GM23338 (cell line): ENCODE results near the gene IL12RB1. TPM values are rescaled to one million over a fixed set of nuclear protein-coding genes. Genes with fewer than 3 reads are reported as not detected.

Source experiments
- ATAC-seq: fragments of 200-7000 bp; cut with Tn5 transposase; 3 replicates; pipeline ENCODE4 v1.9.1; 2020
- DNase-seq: peaks from one replicate; pipeline ENCODE4 v3.0.0-alpha.2; 2015; ENCODE audit warnings: low spot score
- H2AFZ ChIP-seq: fragments of 200-600 bp; sonication (generic); 2 replicates; pipeline ENCODE4 v1.8.0; 2016; ENCODE audit warnings: antibody characterized with exemption, mild to moderate bottlenecking, moderate library complexity
- H3F3A ChIP-seq: fragments of 200-600 bp; sonication (generic); replicated peaks from 2 replicates; pipeline ENCODE4 v1.8.0; 2017; ENCODE audit warnings: antibody characterized with exemption, mixed run types, low read depth
- H3K27ac ChIP-seq: fragments of 200-600 bp; sonication (generic); 2 replicates; pipeline ENCODE4 v1.6.1; 2016; ENCODE audit warnings: low read depth
- H3K27me3 ChIP-seq: fragments of 200-600 bp; sonication (generic); 2 replicates; pipeline ENCODE4 v1.8.0; 2016; ENCODE audit warnings: mild to moderate bottlenecking, mixed run types, moderate library complexity; ENCODE audit not compliant: insufficient read depth
- H3K36me3 ChIP-seq: fragments of 200-600 bp; sonication (generic); 2 replicates; pipeline ENCODE4 v1.8.0; 2016; ENCODE audit warnings: mild to moderate bottlenecking; ENCODE audit not compliant: insufficient read depth
- H3K4me1 ChIP-seq: fragments of 200-600 bp; sonication (generic); 2 replicates; pipeline ENCODE4 v1.8.0; 2016; ENCODE audit warnings: mild to moderate bottlenecking, moderate library complexity; ENCODE audit not compliant: insufficient read depth
- H3K4me2 ChIP-seq: fragments of 200-600 bp; sonication (generic); 2 replicates; pipeline ENCODE4 v1.7.1; 2017; ENCODE audit warnings: mixed run types
- H3K4me3 ChIP-seq: fragments of 200-600 bp; sonication (generic); 2 replicates; pipeline ENCODE4 v1.6.1; 2016; ENCODE audit warnings: mixed run types
- H3K79me2 ChIP-seq: fragments of 200-600 bp; sonication (generic); replicated peaks from 2 replicates; pipeline ENCODE4 v1.8.0; 2017; ENCODE audit warnings: mild to moderate bottlenecking; ENCODE audit not compliant: insufficient read depth
- H3K9me2 ChIP-seq: fragments of 200-600 bp; sonication (generic); 2 replicates; pipeline ENCODE4 v1.8.0; 2017; ENCODE audit not compliant: insufficient read depth
- H4K20me1 ChIP-seq: fragments of 200-600 bp; sonication (generic); replicated peaks from 2 replicates; pipeline ENCODE4 v1.8.0; 2017; ENCODE audit warnings: mild to moderate bottlenecking; ENCODE audit not compliant: insufficient read depth
- H3K27ac Mint-ChIP-seq: 2 replicates; pipeline ENCODE4 v1.8.0; 2020; ENCODE audit warnings: inconsistent platforms, mild to moderate bottlenecking, moderate library complexity, mixed read lengths
- H3K27me3 Mint-ChIP-seq: 3 replicates; pipeline ENCODE4 v1.8.0; 2022; ENCODE audit warnings: low read depth, mild to moderate bottlenecking, moderate library complexity, mixed read lengths, inconsistent platforms; ENCODE audit not compliant: insufficient read depth, poor library complexity
- H3K36me3 Mint-ChIP-seq: 3 replicates; pipeline ENCODE4 v1.8.0; 2021; ENCODE audit warnings: low read depth, mild to moderate bottlenecking, inconsistent platforms, moderate library complexity, mixed read lengths
- H3K4me1 Mint-ChIP-seq: 3 replicates; pipeline ENCODE4 v1.8.0; 2020; ENCODE audit warnings: mild to moderate bottlenecking, inconsistent platforms, mixed read lengths
- H3K4me3 Mint-ChIP-seq: 3 replicates; pipeline ENCODE4 v1.8.0; 2021; ENCODE audit warnings: moderate library complexity, mild to moderate bottlenecking, inconsistent platforms, mixed read lengths
- H3K9me3 Mint-ChIP-seq: 3 replicates; pipeline ENCODE4 v1.8.0; 2020; ENCODE audit warnings: moderate library complexity, mild to moderate bottlenecking, inconsistent platforms, mixed read lengths
- EZH2 ChIP-seq: fragments of 200-600 bp; sonication (generic); IDR thresholded peaks from one replicate; pipeline ENCODE4 v1.8.0; 2017; ENCODE audit warnings: antibody characterized with exemption, mild to moderate bottlenecking, low read depth; ENCODE audit not compliant: unreplicated experiment
- EZH2phosphoT487 ChIP-seq: fragments of 200-600 bp; sonication (generic); IDR thresholded peaks from one replicate; pipeline ENCODE4 v1.8.1; 2018; ENCODE audit warnings: antibody characterized with exemption; ENCODE audit not compliant: unreplicated experiment
- JUNB ChIP-seq: IDR thresholded peaks from one replicate; pipeline ENCODE4 v1.6.1; 2016; ENCODE audit warnings: antibody characterized with exemption; ENCODE audit not compliant: unreplicated experiment
- STAT1 ChIP-seq: IDR thresholded peaks from one replicate; pipeline ENCODE4 v1.6.1; 2016; ENCODE audit warnings: antibody characterized with exemption; ENCODE audit not compliant: unreplicated experiment
- ZNF331 ChIP-seq: fragments of 250-450 bp; sonication (Bioruptor Pico); IDR thresholded peaks from 2 replicates; pipeline ENCODE4 v1.5.0; 2020; ENCODE audit warnings: low read depth, mild to moderate bottlenecking, moderate library complexity
- polyA plus RNA-seq: library from polyadenylated mRNA; unstranded; fragments of >200 nt; fragmentation: Nextera tagmentation; extraction: Ambion mirVana; gene quantifications from 2 replicates; pipeline ENCODE4 v1.2.1, GENCODE V29; 2016
- total RNA-seq: library from RNA; depleted of rRNA; stranded (reverse); fragments of >200 nt; shearing (Covaris generic); gene quantifications from 2 replicates; pipeline ENCODE4 v1.2.3, GENCODE V29; 2014
- TF ChIP-seq, protein P1 (sequence below): fragments of 250-450 bp; sonication (Bioruptor Pico); IDR thresholded peaks from 2 replicates; pipeline ENCODE4 v1.5.0; 2020; ENCODE audit warnings: mild to moderate bottlenecking, moderate library complexity
- TF ChIP-seq, protein P2 (sequence below): IDR thresholded peaks from one replicate; pipeline ENCODE4 v1.6.1; 2018; ENCODE audit warnings: antibody characterized with exemption; ENCODE audit not compliant: unreplicated experiment
- TF ChIP-seq, protein P3 (sequence below), 2 experiments: fragments of 200-600 bp in 1 of 2; sonication (generic) in 1 of 2; conservative IDR thresholded peaks; 2 replicates each; pipeline versions ENCODE4 v1.5.1 to v1.6.1; 2016 to 2017; ENCODE audit warnings: antibody characterized with exemption in 2 of 2, low read depth in 2 of 2, mild to moderate bottlenecking in 2 of 2, moderate library complexity in 1 of 2

The IL12RB1 gene
- total and polyA plus RNA-seq, 2 experiments from 2014 or later = not detected

DNA sequence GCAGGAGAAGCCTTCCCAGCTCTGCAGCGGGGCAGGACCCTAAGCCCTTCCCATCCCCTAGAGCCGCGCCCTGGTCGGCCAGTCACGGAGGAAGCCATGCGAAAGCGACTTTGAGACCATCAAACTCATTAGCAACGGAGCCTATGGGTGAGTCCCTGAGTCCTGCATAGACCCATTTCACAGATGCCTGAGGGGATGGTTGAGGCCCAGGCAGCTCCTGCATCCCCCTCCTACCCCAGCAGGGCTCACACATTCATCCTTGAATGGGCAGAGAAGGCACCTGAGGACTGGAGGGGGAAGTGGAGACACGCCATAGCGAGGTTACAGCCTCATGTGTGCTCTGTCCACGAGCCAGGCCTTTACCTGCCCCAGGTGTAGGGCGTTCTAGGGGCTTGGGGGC is 42.1 kb upstream of the IL12RB1 start:
- no peak overlapping the region for H3K27ac ChIP-seq
- H3K9me3 Mint-ChIP-seq = peaks cover 3% of the 10 kb centered on the region; the same call in 1 of the 3 replicates

DNA sequence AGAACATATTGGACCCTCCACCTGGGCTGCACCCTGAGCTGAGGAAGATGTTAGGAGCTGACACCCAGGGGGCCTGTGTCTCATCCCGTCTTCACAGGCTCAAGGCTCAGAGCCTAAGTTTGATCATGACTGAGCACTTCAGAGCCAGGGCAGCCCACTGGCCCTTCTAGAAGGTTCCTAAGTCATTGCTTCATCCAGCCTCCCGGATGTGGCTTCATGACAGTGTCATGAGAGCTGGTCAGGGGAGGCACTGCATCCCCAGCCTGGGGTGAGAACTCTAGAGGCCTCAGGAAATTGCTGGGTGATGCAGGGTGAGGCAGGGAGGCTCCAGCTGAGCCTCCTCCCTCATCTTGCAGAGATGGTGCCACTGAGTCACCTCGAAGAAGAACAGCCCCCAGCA is 41.3 kb upstream of the IL12RB1 start:
- Histone ChIP-seq H3K9me2 (no peaks in the 10 kb centered on the region), H3K4me3 (no peak overlapping the region), H3K4me1 (no peaks in the 10 kb centered on the region), H3K27ac (no peak overlapping the region), H3K36me3 (no peaks in the 10 kb centered on the region; the same call in 1 of the 2 replicates), H3K27me3 (no peaks in the 10 kb centered on the region), H4K20me1 (peaks cover 8% of the 10 kb centered on the region; the same call in 1 of the 2 replicates), H3K79me2 (no peaks in the 10 kb centered on the region), H3F3A (no peaks in the 10 kb centered on the region), H3K4me2 (no peak overlapping the region), H2AFZ (no peak overlapping the region)
- Mint-ChIP-seq H3K4me3 (no peak overlapping the region), H3K4me1 (no peaks in the 10 kb centered on the region), H3K27me3 (peaks cover 6% of the 10 kb centered on the region), H3K9me3 (peaks cover 3% of the 10 kb centered on the region; the same call in 1 of the 3 replicates), H3K27ac (no peak overlapping the region), H3K36me3 (peaks cover 35% of the 10 kb centered on the region)
- ATAC-seq = no peak
- no peak for DNase-seq
- TF ChIP-seq, protein P1, sequence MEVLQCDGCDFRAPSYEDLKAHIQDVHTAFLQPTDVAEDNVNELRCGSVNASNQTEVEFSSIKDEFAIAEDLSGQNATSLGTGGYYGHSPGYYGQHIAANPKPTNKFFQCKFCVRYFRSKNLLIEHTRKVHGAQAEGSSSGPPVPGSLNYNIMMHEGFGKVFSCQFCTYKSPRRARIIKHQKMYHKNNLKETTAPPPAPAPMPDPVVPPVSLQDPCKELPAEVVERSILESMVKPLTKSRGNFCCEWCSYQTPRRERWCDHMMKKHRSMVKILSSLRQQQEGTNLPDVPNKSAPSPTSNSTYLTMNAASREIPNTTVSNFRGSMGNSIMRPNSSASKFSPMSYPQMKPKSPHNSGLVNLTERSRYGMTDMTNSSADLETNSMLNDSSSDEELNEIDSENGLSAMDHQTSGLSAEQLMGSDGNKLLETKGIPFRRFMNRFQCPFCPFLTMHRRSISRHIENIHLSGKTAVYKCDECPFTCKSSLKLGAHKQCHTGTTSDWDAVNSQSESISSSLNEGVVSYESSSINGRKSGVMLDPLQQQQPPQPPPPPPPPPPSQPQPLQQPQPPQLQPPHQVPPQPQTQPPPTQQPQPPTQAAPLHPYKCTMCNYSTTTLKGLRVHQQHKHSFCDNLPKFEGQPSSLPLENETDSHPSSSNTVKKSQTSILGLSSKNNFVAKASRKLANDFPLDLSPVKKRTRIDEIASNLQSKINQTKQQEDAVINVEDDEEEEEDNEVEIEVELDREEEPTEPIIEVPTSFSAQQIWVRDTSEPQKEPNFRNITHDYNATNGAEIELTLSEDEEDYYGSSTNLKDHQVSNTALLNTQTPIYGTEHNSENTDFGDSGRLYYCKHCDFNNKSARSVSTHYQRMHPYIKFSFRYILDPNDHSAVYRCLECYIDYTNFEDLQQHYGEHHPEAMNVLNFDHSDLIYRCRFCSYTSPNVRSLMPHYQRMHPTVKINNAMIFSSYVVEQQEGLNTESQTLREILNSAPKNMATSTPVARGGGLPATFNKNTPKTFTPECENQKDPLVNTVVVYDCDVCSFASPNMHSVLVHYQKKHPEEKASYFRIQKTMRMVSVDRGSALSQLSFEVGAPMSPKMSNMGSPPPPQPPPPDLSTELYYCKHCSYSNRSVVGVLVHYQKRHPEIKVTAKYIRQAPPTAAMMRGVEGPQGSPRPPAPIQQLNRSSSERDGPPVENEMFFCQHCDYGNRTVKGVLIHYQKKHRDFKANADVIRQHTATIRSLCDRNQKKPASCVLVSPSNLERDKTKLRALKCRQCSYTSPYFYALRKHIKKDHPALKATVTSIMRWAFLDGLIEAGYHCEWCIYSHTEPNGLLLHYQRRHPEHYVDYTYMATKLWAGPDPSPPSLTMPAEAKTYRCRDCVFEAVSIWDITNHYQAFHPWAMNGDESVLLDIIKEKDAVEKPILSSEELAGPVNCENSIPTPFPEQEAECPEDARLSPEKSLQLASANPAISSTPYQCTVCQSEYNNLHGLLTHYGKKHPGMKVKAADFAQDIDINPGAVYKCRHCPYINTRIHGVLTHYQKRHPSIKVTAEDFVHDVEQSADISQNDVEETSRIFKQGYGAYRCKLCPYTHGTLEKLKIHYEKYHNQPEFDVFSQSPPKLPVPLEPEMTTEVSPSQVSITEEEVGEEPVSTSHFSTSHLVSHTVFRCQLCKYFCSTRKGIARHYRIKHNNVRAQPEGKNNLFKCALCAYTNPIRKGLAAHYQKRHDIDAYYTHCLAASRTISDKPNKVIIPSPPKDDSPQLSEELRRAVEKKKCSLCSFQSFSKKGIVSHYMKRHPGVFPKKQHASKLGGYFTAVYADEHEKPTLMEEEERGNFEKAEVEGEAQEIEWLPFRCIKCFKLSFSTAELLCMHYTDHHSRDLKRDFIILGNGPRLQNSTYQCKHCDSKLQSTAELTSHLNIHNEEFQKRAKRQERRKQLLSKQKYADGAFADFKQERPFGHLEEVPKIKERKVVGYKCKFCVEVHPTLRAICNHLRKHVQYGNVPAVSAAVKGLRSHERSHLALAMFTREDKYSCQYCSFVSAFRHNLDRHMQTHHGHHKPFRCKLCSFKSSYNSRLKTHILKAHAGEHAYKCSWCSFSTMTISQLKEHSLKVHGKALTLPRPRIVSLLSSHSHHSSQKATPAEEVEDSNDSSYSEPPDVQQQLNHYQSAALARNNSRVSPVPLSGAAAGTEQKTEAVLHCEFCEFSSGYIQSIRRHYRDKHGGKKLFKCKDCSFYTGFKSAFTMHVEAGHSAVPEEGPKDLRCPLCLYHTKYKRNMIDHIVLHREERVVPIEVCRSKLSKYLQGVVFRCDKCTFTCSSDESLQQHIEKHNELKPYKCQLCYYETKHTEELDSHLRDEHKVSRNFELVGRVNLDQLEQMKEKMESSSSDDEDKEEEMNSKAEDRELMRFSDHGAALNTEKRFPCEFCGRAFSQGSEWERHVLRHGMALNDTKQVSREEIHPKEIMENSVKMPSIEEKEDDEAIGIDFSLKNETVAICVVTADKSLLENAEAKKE (CRISPR knock-in tag) = no peak
- TF ChIP-seq EZH2 (no peak), EZH2phosphoT487 (no peak), ZNF331 (CRISPR knock-in tag) (no peak), JUNB (no peak), STAT1 (no peak)
- TF ChIP-seq, protein P2, sequence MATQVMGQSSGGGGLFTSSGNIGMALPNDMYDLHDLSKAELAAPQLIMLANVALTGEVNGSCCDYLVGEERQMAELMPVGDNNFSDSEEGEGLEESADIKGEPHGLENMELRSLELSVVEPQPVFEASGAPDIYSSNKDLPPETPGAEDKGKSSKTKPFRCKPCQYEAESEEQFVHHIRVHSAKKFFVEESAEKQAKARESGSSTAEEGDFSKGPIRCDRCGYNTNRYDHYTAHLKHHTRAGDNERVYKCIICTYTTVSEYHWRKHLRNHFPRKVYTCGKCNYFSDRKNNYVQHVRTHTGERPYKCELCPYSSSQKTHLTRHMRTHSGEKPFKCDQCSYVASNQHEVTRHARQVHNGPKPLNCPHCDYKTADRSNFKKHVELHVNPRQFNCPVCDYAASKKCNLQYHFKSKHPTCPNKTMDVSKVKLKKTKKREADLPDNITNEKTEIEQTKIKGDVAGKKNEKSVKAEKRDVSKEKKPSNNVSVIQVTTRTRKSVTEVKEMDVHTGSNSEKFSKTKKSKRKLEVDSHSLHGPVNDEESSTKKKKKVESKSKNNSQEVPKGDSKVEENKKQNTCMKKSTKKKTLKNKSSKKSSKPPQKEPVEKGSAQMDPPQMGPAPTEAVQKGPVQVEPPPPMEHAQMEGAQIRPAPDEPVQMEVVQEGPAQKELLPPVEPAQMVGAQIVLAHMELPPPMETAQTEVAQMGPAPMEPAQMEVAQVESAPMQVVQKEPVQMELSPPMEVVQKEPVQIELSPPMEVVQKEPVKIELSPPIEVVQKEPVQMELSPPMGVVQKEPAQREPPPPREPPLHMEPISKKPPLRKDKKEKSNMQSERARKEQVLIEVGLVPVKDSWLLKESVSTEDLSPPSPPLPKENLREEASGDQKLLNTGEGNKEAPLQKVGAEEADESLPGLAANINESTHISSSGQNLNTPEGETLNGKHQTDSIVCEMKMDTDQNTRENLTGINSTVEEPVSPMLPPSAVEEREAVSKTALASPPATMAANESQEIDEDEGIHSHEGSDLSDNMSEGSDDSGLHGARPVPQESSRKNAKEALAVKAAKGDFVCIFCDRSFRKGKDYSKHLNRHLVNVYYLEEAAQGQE = no peak

More for the DNA sequence above, 42.1 kb upstream of the IL12RB1 start:
- H3K4me1 ChIP-seq = no peaks in the 10 kb centered on the region
- Mint-ChIP-seq H3K27ac (no peak overlapping the region), H3K4me3 (no peak overlapping the region), H3K36me3 (peaks cover 31% of the 10 kb centered on the region), H3K4me1 (no peaks in the 10 kb centered on the region), H3K27me3 (peaks cover 6% of the 10 kb centered on the region)
- no peaks in the 10 kb centered on the region; the same call in 1 of the 2 replicates for H3K36me3 ChIP-seq
- TF ChIP-seq, protein P3, sequence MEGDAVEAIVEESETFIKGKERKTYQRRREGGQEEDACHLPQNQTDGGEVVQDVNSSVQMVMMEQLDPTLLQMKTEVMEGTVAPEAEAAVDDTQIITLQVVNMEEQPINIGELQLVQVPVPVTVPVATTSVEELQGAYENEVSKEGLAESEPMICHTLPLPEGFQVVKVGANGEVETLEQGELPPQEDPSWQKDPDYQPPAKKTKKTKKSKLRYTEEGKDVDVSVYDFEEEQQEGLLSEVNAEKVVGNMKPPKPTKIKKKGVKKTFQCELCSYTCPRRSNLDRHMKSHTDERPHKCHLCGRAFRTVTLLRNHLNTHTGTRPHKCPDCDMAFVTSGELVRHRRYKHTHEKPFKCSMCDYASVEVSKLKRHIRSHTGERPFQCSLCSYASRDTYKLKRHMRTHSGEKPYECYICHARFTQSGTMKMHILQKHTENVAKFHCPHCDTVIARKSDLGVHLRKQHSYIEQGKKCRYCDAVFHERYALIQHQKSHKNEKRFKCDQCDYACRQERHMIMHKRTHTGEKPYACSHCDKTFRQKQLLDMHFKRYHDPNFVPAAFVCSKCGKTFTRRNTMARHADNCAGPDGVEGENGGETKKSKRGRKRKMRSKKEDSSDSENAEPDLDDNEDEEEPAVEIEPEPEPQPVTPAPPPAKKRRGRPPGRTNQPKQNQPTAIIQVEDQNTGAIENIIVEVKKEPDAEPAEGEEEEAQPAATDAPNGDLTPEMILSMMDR (conservative IDR thresholded peaks at IDR 0.05; ENCODE audit: low read depth in 2 of 2) = no peak
- DNase-seq = no peak
- H3K27me3 ChIP-seq = no peaks in the 10 kb centered on the region
- no peak for ATAC-seq
- no peak overlapping the region for H2AFZ ChIP-seq
- no peaks in the 10 kb centered on the region for H3F3A ChIP-seq
- no peak overlapping the region for H3K4me3 ChIP-seq
- H4K20me1 ChIP-seq = peaks cover 11% of the 10 kb centered on the region; the same call in 1 of the 2 replicates
- no peak overlapping the region for H3K4me2 ChIP-seq
- no peaks in the 10 kb centered on the region for H3K79me2 ChIP-seq
- H3K9me2 ChIP-seq = no peaks in the 10 kb centered on the region
